Measurements from ENCODE around the gene PCK2. TPM values are rescaled to one million over a fixed set of nuclear protein-coding genes. Genes with fewer than 3 reads are reported as not detected.

The PCK2 gene
- total and polyA plus RNA-seq, 9 donors = 2.5 to 15.6 (median 3.6) TPM

GRCh38 chr14:24136684-24137528 lies 42.8 kb downstream of the PCK2 start:
- Histone ChIP-seq H3K27me3 (ENCODE audit: control insufficient read depth, insufficient read depth, low read length) (no peaks in the 10 kb centered on the region), H3K27ac (ENCODE audit: low read length) (peak overlapping the region; percentile 79), H3K9me3 (replicated peaks; ENCODE audit: control insufficient read depth, low read depth, low read length) (no peaks in the 10 kb centered on the region), H3K4me1 (ENCODE audit: control insufficient read depth, insufficient read depth, low read length) (peaks cover 61% of the 10 kb centered on the region), H3K36me3 (ENCODE audit: control insufficient read depth, insufficient read depth, low read length) (peaks cover 37% of the 10 kb centered on the region), H3K4me3 (ENCODE audit: low read length) (peak overlapping the region; percentile 95)
- WGBS (ENCODE audit: insufficient coverage) = 28% methylated on average over 7 of the region's 13 CpGs
- DNase-seq = no peak

- Histone ChIP-seq H3K4me1 (ENCODE audit: control insufficient read depth, insufficient read depth, low read length) (peaks cover 57% of the 10 kb centered on the region), H3K27me3 (ENCODE audit: control insufficient read depth, insufficient read depth, low read length) (no peaks in the 10 kb centered on the region), H3K9me3 (replicated peaks; ENCODE audit: control insufficient read depth, low read depth, low read length) (no peaks in the 10 kb centered on the region), H3K36me3 (ENCODE audit: control insufficient read depth, insufficient read depth, low read length) (peaks cover 33% of the 10 kb centered on the region), H3K4me3 (ENCODE audit: low read length) (no peak overlapping the region), H3K27ac (ENCODE audit: low read length) (no peak overlapping the region)
- DNase-seq = no peak
- WGBS (ENCODE audit: insufficient coverage) = 85% methylated on average over 6 of the region's 8 CpGs
These were observed 43.7 kb downstream of the PCK2 start for GRCh38 chr14:24137529-24138395.

- Histone ChIP-seq H3K4me1 (ENCODE audit: control insufficient read depth, insufficient read depth, low read length) (peaks cover 51% of the 10 kb centered on the region), H3K27me3 (ENCODE audit: control insufficient read depth, insufficient read depth, low read length) (no peaks in the 10 kb centered on the region), H3K9me3 (replicated peaks; ENCODE audit: control insufficient read depth, low read depth, low read length) (no peaks in the 10 kb centered on the region), H3K27ac (ENCODE audit: low read length) (peak overlapping the region; percentile 55), H3K36me3 (ENCODE audit: control insufficient read depth, insufficient read depth, low read length) (peaks cover 37% of the 10 kb centered on the region), H3K4me3 (ENCODE audit: low read length) (no peak overlapping the region)
- WGBS (ENCODE audit: insufficient coverage) = 75% methylated on average over 5 of the region's 13 CpGs
- DNase-seq = no peak
These were observed 44.5 kb downstream of the PCK2 start for GRCh38 chr14:24138396-24139271.

- 71% methylated on average over 1 of the region's 9 CpGs for WGBS (ENCODE audit: insufficient coverage)
- H3K9me3 ChIP-seq (replicated peaks; ENCODE audit: control insufficient read depth, low read depth, low read length) = no peaks in the 10 kb centered on the region
- peaks cover 51% of the 10 kb centered on the region for H3K4me1 ChIP-seq (ENCODE audit: control insufficient read depth, insufficient read depth, low read length)
- no peaks in the 10 kb centered on the region for H3K27me3 ChIP-seq (ENCODE audit: control insufficient read depth, insufficient read depth, low read length)
- H3K4me3 ChIP-seq (ENCODE audit: low read length) = no peak overlapping the region
- H3K27ac ChIP-seq (ENCODE audit: low read length) = peak overlapping the region; percentile 55
- peaks cover 43% of the 10 kb centered on the region for H3K36me3 ChIP-seq (ENCODE audit: control insufficient read depth, insufficient read depth, low read length)
- DNase-seq = no peak
These were observed 45.3 kb downstream of the PCK2 start for GRCh38 chr14:24139272-24139934.

- Histone ChIP-seq H3K4me3 (ENCODE audit: low read length) (peak within 1 kb of the TSS; percentile 94), H3K36me3 (ENCODE audit: control insufficient read depth, insufficient read depth, low read length) (peaks cover 54% of the 10 kb centered on the region), H3K27me3 (ENCODE audit: control insufficient read depth, insufficient read depth, low read length) (no peaks in the 10 kb centered on the region), H3K27ac (ENCODE audit: low read length) (peak within 1 kb of the TSS; percentile 99), H3K9me3 (replicated peaks; ENCODE audit: control insufficient read depth, low read depth, low read length) (no peaks in the 10 kb centered on the region), H3K4me1 (ENCODE audit: control insufficient read depth, insufficient read depth, low read length) (peaks cover 60% of the 10 kb centered on the region)
- under 1% methylated on average over 65 of the region's 65 CpGs for WGBS (ENCODE audit: insufficient coverage)
- DNase-seq = peak; percentile 100
These were observed 47.2 kb downstream of the PCK2 start, which contains the start of gene EMC9 for GRCh38 chr14:24141097-24141880. Gene EMC9, minus strand, starts transcription at chr14:24141591. Its CDS starts 287 bp downstream, at chr14:24141304.

GRCh38 chr14:24143511-24143910 lies 49.4 kb downstream of the PCK2 start:
- H3K4me3 ChIP-seq (ENCODE audit: low read length) = no peak overlapping the region
- WGBS (ENCODE audit: insufficient coverage) = no CpG with 5 or more reads among the region's 2 CpGs
- H3K4me1 ChIP-seq (ENCODE audit: control insufficient read depth, insufficient read depth, low read length) = peaks cover 49% of the 10 kb centered on the region
- H3K9me3 ChIP-seq (replicated peaks; ENCODE audit: control insufficient read depth, low read depth, low read length) = no peaks in the 10 kb centered on the region
- DNase-seq = no peak
- H3K27ac ChIP-seq (ENCODE audit: low read length) = no peak overlapping the region
- H3K27me3 ChIP-seq (ENCODE audit: control insufficient read depth, insufficient read depth, low read length) = no peaks in the 10 kb centered on the region
- peaks cover 39% of the 10 kb centered on the region for H3K36me3 ChIP-seq (ENCODE audit: control insufficient read depth, insufficient read depth, low read length)

GRCh38 chr14:24144451-24144850 lies 50.3 kb downstream of the PCK2 start:
- no peaks in the 10 kb centered on the region for H3K27me3 ChIP-seq (ENCODE audit: control insufficient read depth, insufficient read depth, low read length)
- H3K36me3 ChIP-seq (ENCODE audit: control insufficient read depth, insufficient read depth, low read length) = peaks cover 39% of the 10 kb centered on the region
- no CpG with 5 or more reads among the region's 1 CpG for WGBS (ENCODE audit: insufficient coverage)
- no peak overlapping the region for H3K27ac ChIP-seq (ENCODE audit: low read length)
- no peaks in the 10 kb centered on the region for H3K9me3 ChIP-seq (replicated peaks; ENCODE audit: control insufficient read depth, low read depth, low read length)
- DNase-seq = peak; percentile 1
- H3K4me3 ChIP-seq (ENCODE audit: low read length) = no peak overlapping the region
- H3K4me1 ChIP-seq (ENCODE audit: control insufficient read depth, insufficient read depth, low read length) = peaks cover 43% of the 10 kb centered on the region

- Histone ChIP-seq H3K36me3 (ENCODE audit: control insufficient read depth, insufficient read depth, low read length) (peaks cover 44% of the 10 kb centered on the region), H3K4me3 (ENCODE audit: low read length) (no peak overlapping the region), H3K4me1 (ENCODE audit: control insufficient read depth, insufficient read depth, low read length) (peaks cover 38% of the 10 kb centered on the region), H3K27me3 (ENCODE audit: control insufficient read depth, insufficient read depth, low read length) (no peaks in the 10 kb centered on the region), H3K9me3 (replicated peaks; ENCODE audit: control insufficient read depth, low read depth, low read length) (no peaks in the 10 kb centered on the region), H3K27ac (ENCODE audit: low read length) (no peak overlapping the region)
- no CpG with 5 or more reads among the region's 2 CpGs for WGBS (ENCODE audit: insufficient coverage)
- no peak for DNase-seq
These were observed 51.1 kb downstream of the PCK2 start for GRCh38 chr14:24145219-24145618.
